ENCODE results near the gene MMP17. TPM values are rescaled to one million over a fixed set of nuclear protein-coding genes. Genes with fewer than 3 reads are reported as not detected.

Gene MMP17
- total RNA-seq, 4 donors from 2014 or later, result 2.6 to 23.6 (median 12.4) TPM

DNA sequence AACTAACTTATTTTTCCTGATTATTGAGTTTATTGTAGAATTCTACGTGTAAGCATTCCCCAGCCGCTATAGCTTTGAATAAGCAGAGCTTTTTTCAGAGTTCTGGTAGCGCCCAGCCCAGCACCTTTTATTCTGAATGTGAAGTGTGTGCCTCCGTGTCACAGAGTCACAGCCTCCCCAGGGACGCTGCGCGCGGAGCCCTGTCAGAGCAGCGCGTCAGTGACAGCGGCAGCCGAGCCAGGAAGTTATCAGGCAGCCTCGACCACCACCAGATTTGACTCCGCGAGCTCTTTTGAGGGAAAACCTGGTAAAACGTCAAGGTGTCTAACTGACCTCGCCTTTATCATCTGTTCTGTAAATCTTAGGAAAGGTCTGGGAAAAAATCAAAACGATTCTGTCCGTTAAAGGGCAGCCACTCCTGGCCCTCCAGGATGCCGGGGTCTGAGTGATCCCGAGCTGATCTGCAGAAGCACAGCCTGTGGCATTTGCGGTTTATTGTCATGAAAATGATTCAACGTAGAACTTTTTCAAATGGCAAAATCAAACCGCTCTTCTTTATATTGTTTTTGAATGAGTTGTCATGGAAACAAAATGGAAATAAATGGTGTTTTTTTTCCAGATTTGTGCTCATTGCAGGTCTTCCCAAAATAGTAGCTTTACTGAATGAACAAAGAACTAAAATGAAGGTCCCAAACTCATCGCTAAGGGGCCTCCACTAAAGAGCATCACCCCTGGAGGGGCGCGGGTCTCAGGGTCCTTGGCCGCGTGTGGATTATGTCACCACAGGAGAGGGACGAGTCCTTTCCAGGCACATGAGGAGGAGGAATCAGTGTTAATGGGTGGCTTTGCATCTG, 43.1 kb upstream of the MMP17 start:
- Histone ChIP-seq H3K9me3 (no peaks in the 10 kb centered on the region), H3K4me3 (no peak overlapping the region), H3K4me1 (no peaks in the 10 kb centered on the region), H3K27ac (no peak overlapping the region), H3K36me3 (peaks cover 0 to 25% (median 6%) of the 10 kb centered on the region in 4 donors), H3K27me3 (no peaks in the 10 kb centered on the region)
- intact Hi-C loops (cut with DNase I; ENCODE audit: low total_unique reads) (no loop called here), in situ Hi-C loops (cut with MboI; ENCODE audit: low pct_ligation_motif_present in 1 of 4, low pct_unique_long_range_greater_than_20kb in 1 of 4, low sequenced_read_pairs in 3 of 4) (no loop called here)
- 89 to 91% methylated on average over 16 to 30 of the region's 30 CpGs for WGBS, 2 donors (ENCODE audit: low coverage in 1 of 2)
- DNase-seq, result no peak
- TF ChIP-seq, protein P1, sequence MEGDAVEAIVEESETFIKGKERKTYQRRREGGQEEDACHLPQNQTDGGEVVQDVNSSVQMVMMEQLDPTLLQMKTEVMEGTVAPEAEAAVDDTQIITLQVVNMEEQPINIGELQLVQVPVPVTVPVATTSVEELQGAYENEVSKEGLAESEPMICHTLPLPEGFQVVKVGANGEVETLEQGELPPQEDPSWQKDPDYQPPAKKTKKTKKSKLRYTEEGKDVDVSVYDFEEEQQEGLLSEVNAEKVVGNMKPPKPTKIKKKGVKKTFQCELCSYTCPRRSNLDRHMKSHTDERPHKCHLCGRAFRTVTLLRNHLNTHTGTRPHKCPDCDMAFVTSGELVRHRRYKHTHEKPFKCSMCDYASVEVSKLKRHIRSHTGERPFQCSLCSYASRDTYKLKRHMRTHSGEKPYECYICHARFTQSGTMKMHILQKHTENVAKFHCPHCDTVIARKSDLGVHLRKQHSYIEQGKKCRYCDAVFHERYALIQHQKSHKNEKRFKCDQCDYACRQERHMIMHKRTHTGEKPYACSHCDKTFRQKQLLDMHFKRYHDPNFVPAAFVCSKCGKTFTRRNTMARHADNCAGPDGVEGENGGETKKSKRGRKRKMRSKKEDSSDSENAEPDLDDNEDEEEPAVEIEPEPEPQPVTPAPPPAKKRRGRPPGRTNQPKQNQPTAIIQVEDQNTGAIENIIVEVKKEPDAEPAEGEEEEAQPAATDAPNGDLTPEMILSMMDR (IDR thresholded peaks at IDR 0.05), result no peak
- TF ChIP-seq POLR2AphosphoS5 (IDR thresholded peaks at IDR 0.05) (no peak), POLR2A (IDR thresholded peaks at IDR 0.05) (no peak), EP300 (IDR thresholded peaks at IDR 0.05; ENCODE audit: low read depth) (no peak)

DNA sequence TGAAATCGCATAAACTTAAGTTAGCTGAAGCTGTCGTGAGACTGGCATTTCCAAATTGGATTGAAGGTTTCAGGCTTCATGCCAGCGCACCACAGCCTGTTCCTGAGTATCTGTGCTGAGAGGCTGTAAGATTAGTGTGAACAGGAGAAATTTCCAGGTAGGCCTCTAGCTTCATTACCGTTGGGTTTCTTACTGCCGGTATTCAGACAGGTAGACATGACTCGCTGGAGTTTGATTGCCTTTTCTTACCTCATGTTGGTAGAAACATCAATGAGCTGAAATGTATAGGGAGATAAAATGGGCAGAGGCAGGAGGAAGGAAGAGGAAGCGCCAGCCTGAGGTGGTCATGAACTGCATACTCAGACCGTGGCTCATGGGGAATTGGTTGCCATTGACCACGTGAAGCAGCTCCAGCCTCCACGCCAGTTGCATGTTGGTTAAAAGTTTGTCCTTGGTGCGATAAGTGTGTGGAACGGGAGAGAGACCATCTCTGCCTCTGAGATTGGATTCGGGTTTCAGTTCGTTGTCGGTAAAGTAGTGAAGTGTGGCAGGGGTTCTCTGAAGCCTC, 42.3 kb upstream of the MMP17 start:
- in situ Hi-C loops (cut with MboI; ENCODE audit: low pct_ligation_motif_present in 1 of 4, low pct_unique_long_range_greater_than_20kb in 1 of 4, low sequenced_read_pairs in 3 of 4) (no loop called here), intact Hi-C loops (cut with DNase I; ENCODE audit: low total_unique reads) (no loop called here)
- H3K27ac ChIP-seq, result no peak overlapping the region
- no peak overlapping the region for H3K4me3 ChIP-seq
- TF ChIP-seq EP300 (IDR thresholded peaks at IDR 0.05; ENCODE audit: low read depth) (no peak), POLR2A (IDR thresholded peaks at IDR 0.05) (no peak), POLR2AphosphoS5 (IDR thresholded peaks at IDR 0.05) (no peak)
- TF ChIP-seq, protein P1 (IDR thresholded peaks at IDR 0.05), result no peak
- no peaks in the 10 kb centered on the region for H3K9me3 ChIP-seq
- H3K36me3 ChIP-seq, result peaks cover 0 to 24% (median 8%) of the 10 kb centered on the region in 4 donors
- 90 to 95% methylated on average over 2 to 15 of the region's 15 CpGs for WGBS, 2 donors (ENCODE audit: low coverage in 1 of 2)
- H3K4me1 ChIP-seq, result no peaks in the 10 kb centered on the region
- H3K27me3 ChIP-seq, result no peaks in the 10 kb centered on the region
- DNase-seq, result no peak

DNA sequence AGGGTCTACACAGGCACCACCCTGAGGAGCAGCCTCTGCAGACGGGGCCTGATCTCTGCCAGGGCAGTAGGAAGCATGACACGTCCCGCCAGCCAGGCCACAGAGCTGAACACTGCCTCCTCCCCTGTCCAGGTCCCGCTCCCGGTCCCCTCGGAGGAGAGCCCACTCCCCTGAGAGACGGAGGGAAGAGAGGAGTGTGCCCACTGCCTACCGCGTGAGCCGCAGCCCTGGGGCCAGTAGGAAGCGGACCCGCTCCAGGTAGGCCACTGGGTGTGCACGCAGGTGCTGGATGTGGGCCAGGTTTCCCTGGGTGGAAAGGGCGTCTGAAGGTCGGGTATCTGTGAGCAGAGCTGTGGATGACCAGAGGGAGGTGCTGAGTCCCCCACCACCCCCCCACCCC, 41.9 kb upstream of the MMP17 start:
- in situ Hi-C loops (cut with MboI; ENCODE audit: low pct_ligation_motif_present in 1 of 4, low pct_unique_long_range_greater_than_20kb in 1 of 4, low sequenced_read_pairs in 3 of 4) (no loop called here), intact Hi-C loops (cut with DNase I; ENCODE audit: low total_unique reads) (no loop called here)
- no peak overlapping the region for H3K4me3 ChIP-seq
- no peaks in the 10 kb centered on the region for H3K9me3 ChIP-seq
- H3K27me3 ChIP-seq, result no peaks in the 10 kb centered on the region
- no peaks in the 10 kb centered on the region for H3K4me1 ChIP-seq
- peaks cover 0 to 24% (median 10%) of the 10 kb centered on the region in 4 donors for H3K36me3 ChIP-seq
- DNase-seq, result no peak
- TF ChIP-seq EP300 (IDR thresholded peaks at IDR 0.05; ENCODE audit: low read depth) (no peak), POLR2A (IDR thresholded peaks at IDR 0.05) (no peak), POLR2AphosphoS5 (IDR thresholded peaks at IDR 0.05) (no peak)
- TF ChIP-seq, protein P1 (IDR thresholded peaks at IDR 0.05), result no peak
- H3K27ac ChIP-seq, result no peak overlapping the region
- WGBS, 2 donors (ENCODE audit: low coverage in 1 of 2), result 88% methylated on average over 15 of the region's 15 CpGs; no CpG with 5 or more reads in 1 of the 2 donors

DNA sequence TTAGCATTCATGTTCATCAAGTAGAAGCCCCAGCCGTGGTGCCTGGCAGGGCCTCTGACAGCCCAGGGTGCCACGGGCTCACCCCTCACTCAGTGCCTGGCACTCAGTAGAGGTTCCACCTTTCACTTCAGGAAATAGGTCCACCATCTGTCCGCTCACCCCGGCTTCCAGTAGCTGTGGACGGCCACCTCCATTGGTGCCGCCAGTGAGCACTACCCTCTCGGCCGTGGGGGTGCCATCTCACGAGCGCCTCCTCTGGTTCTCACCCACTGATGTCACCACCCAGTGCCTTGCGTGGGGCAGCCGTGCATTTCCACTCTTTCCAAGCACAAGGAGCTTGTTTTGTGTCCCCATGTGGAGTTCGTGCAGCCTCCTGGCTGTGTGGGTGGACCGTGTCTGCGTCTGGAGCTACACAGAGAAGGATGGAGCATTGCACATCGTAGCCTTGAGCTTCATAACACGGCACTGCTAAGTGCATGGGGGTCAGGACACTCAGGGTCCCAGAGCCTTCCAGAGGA, 41.0 kb upstream of the MMP17 start:
- in situ Hi-C loops (cut with MboI; ENCODE audit: low pct_ligation_motif_present in 1 of 4, low pct_unique_long_range_greater_than_20kb in 1 of 4, low sequenced_read_pairs in 3 of 4), result no loop called here

More for the DNA sequence above, 41.0 kb upstream of the MMP17 start:
- H3K27me3 ChIP-seq, result no peaks in the 10 kb centered on the region
- DNase-seq, result no peak
- H3K9me3 ChIP-seq, result no peaks in the 10 kb centered on the region
- H3K4me1 ChIP-seq, result no peaks in the 10 kb centered on the region
- H3K27ac ChIP-seq, result no peak overlapping the region
- H3K4me3 ChIP-seq, result no peak overlapping the region
- H3K36me3 ChIP-seq, result peaks cover 0 to 23% (median 8%) of the 10 kb centered on the region in 4 donors
- TF ChIP-seq EP300 (IDR thresholded peaks at IDR 0.05; ENCODE audit: low read depth) (no peak), POLR2AphosphoS5 (IDR thresholded peaks at IDR 0.05) (no peak), POLR2A (IDR thresholded peaks at IDR 0.05) (no peak)
- TF ChIP-seq, protein P1 (IDR thresholded peaks at IDR 0.05), result no peak
- WGBS, 2 donors (ENCODE audit: low coverage in 1 of 2), result 94% methylated on average over 17 of the region's 17 CpGs; no CpG with 5 or more reads in 1 of the 2 donors
- intact Hi-C loops (cut with DNase I; ENCODE audit: low total_unique reads), result no loop called here
